Stimulated activated CD8-positive, alpha-beta memory T cell treated with anti-CD3 and anti-CD28 coated beads, Interleukin-2, amount 100 ng/mL, for 1 hour (primary cell): Measurements from ENCODE around the gene POM121.
"Not testable (repeated sequence)": the region's sequence is repeated elsewhere in the genome, so short reads cannot be mapped to it uniquely, and the experiment has no call there.

Experiments used
- DNase-seq, 2 donors: peaks; one replicate each; pipeline ENCODE4 v3.0.0-alpha.2; 2020; ENCODE audit warnings: low read depth in 2 of 2

The POM121 gene

GRCh38 chr7:72949276-72949675, 24.4 kb downstream of the POM121 start:
- not testable (repeated sequence) for DNase-seq

GRCh38 chr7:72949686-72950085, 24.8 kb downstream of the POM121 start:
- DNase-seq: not testable (repeated sequence)

GRCh38 chr7:72950432-72950831, 25.5 kb downstream of the POM121 start:
- not testable (repeated sequence) for DNase-seq

GRCh38 chr7:72953901-72954562, 29.1 kb downstream of the POM121 start:
- DNase-seq: not testable (repeated sequence)

- DNase-seq: not testable (repeated sequence)
Measured at GRCh38 chr7:72954563-72955198, 29.8 kb downstream of the POM121 start.

- not testable (repeated sequence) for DNase-seq
Measured at GRCh38 chr7:72960029-72960428, 35.1 kb downstream of the POM121 start.

GRCh38 chr7:72960626-72961345, 35.9 kb downstream of the POM121 start:
- not testable (repeated sequence) for DNase-seq

- not testable (repeated sequence) for DNase-seq
Measured at GRCh38 chr7:72961346-72961650, 36.4 kb downstream of the POM121 start.

GRCh38 chr7:72963056-72963455, 38.2 kb downstream of the POM121 start:
- DNase-seq: not testable (repeated sequence)

GRCh38 chr7:72965186-72965975, 40.5 kb downstream of the POM121 start:
- not testable (repeated sequence) for DNase-seq

- DNase-seq: not testable (repeated sequence)
Measured at GRCh38 chr7:72966892-72967291, 42.0 kb downstream of the POM121 start.

GRCh38 chr7:72968980-72969516, 44.2 kb downstream of the POM121 start, which contains the start of gene TRIM74:
TSS of gene TRIM74 (minus strand) at chr7:72969466. CDS start at chr7:72966157, 3,309 bp downstream.
- DNase-seq: not testable (repeated sequence)

- DNase-seq: not testable (repeated sequence)
Measured at GRCh38 chr7:72969688-72970087, 44.8 kb downstream of the POM121 start.

GRCh38 chr7:72971505-72971904, 46.6 kb downstream of the POM121 start:
- not testable (repeated sequence) for DNase-seq

- not testable (repeated sequence) for DNase-seq
Measured at GRCh38 chr7:72974781-72975180, 49.9 kb downstream of the POM121 start.

GRCh38 chr7:72975656-72976286, 50.9 kb downstream of the POM121 start:
- not testable (repeated sequence) for DNase-seq

GRCh38 chr7:72976434-72976833, 51.5 kb downstream of the POM121 start:
- not testable (repeated sequence) for DNase-seq

GRCh38 chr7:72980382-72980781, 55.5 kb downstream of the POM121 start:
- DNase-seq: not testable (repeated sequence)

GRCh38 chr7:72982084-72982483, 57.2 kb downstream of the POM121 start:
- DNase-seq: not testable (repeated sequence)

- not testable (repeated sequence) for DNase-seq
Measured at GRCh38 chr7:72990146-72990913, 65.4 kb downstream of the POM121 start.
